Umbilical cord (tissue), 2 donors: ENCODE results near the gene KIF5A. TPM values are rescaled to one million over a fixed set of nuclear protein-coding genes. Genes with fewer than 3 reads are reported as not detected.
"Not testable (repeated sequence)": the region's sequence is repeated elsewhere in the genome, so short reads cannot be mapped to it uniquely, and the experiment has no call there.

Experiments
- DNase-seq: peaks from one replicate; pipeline ENCODE4 v3.0.0-alpha.2; 2015; ENCODE audit warnings: low spot score
- total RNA-seq: library from RNA; depleted of rRNA; stranded (reverse); fragments of >200 nt; gene quantifications from one replicate; pipeline ENCODE4 v1.2.3, GENCODE V29; 2014; ENCODE audit warnings: low replicate concordance; ENCODE audit not compliant: insufficient read depth

Gene KIF5A
- total RNA-seq, 1 donor from 2014 or later = 2.2 TPM

DNA sequence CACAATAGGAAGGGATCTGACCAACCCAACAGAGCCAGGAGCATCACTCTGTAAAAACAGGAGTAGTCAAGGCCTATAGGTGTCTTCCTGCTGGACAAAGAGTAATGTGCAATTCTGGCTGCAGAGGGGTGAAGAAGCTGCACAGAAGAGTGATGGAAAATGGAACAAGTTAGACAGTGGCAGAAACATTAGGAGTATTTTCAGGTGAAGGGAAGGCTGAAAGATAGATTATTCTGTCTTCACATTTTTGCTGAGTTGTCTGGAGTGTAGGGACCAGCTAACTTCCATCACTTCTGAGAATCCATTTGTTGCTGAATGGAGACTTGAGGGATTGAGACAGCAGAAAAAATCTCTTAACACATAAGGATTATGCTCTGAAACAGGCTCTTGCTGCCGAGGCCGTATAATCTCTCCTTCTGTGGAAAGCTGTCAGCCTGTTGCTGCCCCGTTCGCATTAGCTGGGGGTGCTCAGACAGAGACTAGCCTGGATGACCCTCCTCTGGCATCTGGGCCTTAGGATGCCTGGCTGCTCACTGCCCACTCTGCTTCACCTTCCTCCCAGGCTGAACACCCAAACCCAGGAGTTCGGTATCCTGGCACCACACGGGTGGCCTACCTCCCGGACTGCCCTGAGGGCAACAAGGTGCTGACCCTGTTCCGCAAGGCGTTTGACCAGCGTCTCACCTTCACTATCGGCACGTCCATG lies 58.3 kb downstream of the KIF5A start:
- no peak for DNase-seq

DNA sequence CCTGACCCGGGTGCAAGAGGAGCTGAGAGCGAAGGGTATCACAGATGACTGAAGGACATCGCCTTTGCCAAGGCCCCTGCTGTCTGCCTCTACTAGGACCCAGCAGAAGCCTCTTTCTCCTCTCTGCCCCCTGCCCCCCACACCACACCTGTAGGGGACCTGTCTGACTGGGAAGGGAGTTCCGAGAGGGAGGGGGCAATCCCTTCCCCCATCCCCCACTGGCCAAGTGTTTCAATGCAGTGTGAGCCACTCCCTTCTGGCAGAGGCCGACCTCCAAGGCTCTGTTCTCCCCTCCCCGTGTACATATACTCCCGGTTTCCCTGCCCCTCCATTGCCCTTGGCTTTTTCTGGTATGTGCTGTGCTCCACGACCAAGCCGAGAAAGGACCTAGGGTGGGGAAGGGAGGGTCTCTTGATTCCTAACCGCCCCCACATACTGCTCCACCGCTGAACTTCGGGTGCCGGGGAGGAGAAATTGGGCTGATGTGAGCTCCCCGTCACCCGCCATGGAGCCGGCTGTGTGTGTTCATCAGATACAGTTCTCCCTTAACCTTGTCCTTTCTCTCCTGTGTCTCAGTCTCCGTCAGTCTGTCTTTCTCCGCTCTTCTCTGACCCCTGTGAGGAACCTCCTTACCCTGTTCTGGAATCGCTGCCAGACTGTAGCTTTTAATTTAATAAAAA lies 59.4 kb downstream of the KIF5A start:
- DNase-seq = peak; percentile 42

DNA sequence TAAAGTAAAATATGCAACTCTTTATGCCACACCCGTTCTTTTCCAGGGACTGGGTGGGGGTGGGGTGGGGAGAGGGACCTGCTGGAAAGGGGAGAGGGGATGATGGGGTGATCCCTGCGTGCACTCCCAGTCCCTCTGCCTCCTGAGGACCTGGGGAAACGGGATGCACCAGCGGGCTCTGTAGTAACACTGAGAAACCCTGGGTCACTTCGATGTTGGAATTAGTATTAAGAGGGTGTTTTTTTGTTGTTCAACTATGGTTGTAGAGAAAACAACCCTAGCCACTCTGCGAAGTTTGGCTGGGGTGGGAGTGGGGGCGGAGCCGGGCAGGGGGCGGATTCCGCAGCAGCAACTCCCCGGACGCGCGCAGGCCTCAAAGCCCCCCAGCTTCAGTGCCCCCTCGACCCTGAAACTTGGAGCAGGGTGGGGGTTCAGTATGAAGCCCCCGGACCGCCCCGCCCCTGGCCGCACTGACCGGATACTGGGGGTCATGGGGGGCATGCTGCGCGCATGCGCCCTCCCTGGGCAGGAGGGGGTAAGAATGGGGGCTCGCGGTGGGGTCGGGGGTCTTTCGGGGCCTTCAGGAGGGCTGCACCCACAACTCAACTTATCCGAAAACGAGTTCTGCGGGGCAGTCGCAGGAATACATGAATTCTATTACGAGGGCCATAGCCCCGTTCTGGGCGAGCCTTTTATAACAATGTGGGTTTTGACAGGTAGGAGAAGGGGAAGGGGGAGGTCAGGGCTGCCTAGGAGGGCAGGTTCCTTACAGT lies 60.1 kb downstream of the KIF5A start:
- peak; percentile 35 for DNase-seq

DNA sequence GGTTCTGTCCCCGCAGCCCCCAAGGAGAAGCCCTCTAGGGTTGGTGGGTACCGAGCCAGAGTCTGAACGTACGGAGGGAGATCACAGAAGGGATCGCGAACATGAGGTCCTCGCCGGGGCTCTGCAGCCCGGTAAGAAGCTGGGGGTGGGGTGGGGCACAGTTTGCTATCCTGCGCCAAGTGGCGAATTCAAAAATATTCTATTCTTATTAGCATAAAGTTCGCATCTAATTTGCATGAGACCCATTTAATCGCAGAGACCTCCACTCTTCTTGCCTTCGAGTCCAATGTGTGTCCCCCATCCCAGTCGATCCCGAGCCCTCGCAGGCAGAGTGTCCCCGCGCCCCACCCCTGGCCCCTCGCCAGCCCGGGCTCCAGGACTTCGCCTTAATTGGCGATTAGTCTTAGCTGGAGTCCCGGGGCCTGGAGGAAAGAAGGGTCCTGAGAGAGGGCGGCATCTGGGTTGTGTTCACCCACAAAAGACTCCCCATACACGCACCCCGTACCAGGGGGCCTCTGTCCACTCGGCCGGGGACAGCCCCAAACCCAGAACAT lies 60.8 kb downstream of the KIF5A start:
- peak; percentile 58 for DNase-seq

DNA sequence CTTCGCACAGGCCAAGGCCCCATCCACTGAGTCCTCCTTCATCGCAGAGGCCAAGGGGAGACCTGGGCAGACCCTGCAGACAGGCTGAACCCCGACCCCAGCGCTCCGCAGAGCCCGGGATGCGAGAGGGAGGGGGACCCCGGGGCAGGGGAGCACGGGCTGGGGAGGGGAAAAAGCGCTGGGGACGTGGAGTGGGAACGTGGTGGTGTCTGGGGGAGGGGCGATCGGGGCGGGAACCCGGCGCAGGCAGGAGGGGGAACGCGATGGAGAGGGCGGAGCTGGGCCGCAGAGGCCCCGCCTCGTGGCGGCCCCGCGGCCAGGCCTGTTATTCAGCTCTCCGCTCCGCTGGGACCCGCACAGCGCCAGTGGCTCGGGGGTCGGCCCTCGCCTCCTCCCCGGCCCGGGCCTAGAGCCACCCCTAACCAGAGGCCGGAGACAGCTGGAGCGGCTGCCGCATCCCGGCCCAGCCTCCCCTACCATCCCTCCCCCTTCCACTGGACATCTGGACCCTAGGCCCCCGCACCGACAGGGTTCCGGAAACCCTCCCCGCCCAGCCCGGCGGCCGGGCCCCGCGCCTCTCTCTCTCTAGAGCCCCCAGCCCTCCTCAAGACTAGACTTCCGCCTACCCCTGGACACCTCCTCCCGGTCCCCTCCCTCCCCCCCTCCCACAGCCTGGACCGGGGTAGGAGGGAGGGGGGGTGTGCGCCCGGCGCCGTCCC lies 61.4 kb downstream of the KIF5A start, which contains the start of gene ARHGEF25:
TSS of gene ARHGEF25 (plus strand) at position 328 of the 719 bp plus-strand sequence. CDS start 460 bp downstream, outside the sequence.
- peak; percentile 84 for DNase-seq

DNA sequence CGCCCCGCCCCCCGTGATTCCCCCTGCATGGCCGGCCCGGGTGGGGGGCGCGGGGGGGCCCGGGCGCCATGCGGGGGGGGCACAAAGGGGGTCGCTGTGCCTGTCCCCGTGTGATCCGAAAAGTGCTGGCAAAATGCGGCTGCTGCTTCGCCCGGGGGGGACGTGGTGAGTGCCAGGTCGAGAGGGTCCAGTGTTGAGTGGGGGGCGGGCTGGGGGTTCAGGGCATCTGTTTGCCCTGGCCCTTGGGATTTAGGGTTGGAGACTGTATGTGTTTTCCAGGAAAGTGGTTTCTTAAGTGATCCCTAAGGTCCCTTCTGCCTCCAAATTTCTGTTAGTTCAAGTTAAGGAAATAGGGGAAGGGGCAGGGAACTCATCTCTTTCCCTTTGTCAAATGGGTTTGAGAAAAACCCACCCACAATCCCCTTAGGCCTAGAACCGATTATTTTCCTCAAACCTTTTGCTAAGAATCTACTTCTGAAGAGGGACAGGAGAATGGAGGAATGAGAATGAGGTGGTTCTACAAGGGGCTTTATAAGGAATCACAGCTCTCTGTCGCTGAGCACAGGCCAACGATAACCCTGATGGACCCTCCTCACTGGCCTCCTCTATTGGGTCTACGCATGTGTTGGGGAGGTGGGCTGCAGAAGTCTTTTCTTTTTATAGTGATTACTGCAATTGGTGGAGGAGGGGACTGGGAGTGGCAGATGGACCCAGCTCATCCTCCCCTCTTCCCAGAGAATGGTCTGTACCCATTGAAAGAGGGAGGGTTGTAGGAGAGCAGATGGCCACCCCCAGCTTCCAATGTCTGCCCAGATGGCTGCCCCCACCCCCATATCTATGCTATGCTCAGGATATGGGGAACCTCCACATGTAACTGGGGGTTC lies 62.2 kb downstream of the KIF5A start:
- DNase-seq = no peak

DNA sequence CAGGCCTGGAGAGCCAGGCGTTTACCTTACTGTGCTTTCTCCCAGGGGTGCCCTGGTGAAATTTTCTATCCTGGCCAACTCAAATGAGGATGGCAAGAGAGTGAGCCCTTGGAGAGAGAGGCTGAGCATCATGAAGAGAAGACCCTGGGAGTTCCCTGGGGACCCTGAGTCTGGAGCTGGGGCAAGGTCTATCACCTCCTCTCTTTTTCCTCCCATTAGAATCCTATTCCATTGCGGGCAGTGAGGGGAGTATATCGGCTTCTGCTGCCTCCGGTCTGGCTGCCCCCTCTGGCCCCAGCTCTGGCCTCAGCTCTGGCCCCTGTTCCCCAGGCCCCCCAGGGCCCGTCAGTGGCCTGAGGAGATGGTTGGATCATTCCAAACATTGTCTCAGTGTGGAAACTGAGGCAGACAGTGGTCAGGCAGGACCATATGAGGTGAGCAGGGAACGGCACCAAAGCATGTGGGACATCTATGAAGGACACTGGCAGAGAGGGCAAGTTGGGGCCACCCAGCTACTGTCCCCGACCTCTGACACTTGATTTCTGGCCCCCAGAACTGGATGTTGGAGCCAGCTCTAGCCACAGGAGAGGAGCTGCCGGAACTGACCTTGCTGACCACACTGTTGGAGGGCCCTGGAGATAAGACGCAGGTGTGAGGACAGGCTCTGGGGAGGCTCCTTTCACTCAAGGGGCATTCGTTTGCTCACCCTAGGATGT lies 63.0 kb downstream of the KIF5A start:
- DNase-seq = no peak

DNA sequence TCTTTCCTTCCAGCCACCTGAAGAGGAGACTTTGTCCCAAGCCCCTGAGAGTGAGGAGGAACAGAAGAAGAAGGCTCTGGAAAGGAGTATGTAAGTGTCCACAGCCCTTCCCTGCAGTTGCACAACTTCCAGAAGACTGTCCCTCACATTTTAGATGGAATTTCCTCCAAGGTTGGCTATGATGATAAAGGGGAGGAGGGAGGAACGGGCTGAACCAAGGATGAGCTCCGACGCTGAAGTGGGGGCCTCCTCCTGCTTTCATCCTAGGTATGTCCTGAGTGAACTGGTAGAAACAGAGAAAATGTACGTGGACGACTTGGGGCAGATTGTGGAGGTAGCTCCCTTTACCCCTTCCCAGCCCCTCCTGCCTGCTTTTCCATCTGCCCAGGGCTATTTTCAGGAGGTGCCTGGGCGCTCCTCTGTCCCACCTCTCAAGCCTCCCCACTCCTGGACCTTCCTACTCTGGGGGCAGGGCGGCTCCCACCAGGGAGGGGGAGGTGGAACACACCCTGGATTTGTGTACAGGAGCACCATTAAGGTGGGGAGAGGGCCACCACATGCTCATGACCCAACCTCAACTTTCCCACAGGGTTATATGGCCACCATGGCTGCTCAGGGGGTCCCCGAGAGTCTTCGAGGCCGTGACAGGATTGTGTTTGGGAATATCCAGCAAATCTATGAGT lies 63.7 kb downstream of the KIF5A start:
- DNase-seq = no peak

DNA sequence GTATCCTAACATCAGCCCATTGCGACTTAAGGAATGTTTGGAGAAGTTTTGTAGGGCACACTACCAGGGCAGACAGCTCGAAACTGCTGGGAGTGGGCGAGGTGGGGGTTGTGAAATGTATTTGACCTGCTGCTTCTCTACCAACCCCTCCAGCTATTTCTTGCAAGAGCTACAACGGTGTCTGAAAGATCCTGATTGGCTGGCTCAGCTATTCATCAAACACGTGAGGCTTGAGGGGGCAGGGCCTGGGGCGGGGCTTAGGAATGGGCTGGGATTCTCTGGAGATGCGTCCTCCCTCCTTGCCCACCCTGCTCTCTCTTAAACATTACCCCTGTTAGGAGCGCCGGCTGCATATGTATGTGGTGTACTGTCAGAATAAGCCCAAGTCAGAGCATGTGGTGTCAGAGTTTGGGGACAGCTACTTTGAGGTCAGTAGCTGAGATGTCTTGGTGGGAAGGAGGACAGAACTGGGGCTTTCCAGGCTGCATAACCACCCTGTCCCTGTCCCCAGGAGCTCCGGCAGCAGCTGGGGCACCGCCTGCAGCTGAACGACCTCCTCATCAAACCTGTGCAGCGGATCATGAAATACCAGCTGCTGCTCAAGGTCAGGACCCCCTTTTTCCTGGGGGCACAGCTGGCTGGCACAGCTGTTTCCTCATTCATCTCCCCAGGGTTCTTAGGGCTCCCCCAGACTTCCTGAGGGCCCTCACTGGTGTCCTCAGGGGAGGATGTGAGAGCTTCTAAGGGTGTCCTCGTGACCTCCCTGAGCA lies 64.5 kb downstream of the KIF5A start:
- no peak for DNase-seq

DNA sequence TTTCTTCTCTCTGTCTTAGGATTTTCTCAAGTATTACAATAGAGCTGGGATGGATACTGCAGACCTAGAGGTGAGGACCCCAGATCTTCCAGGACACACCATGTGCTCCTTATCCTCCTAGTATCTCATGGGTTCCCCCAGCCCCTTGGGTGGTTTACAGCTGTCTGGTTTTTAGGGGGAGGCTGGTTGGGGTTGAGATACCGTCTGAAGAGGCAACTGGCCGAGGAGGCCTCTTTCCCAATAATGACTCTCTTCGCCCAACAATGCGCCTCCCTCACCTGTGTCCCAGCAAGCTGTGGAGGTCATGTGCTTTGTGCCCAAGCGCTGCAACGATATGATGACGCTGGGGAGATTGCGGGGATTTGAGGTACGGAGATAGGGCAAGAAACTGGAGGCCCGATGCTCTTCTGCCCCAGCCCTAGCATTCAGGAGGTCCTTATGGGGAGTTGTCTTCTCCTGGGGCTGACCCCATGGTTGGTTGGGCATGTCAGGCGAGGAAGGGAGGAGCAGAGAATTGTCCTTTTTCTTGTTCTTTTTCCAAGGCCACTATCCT lies 65.2 kb downstream of the KIF5A start:
- DNase-seq = no peak

DNA sequence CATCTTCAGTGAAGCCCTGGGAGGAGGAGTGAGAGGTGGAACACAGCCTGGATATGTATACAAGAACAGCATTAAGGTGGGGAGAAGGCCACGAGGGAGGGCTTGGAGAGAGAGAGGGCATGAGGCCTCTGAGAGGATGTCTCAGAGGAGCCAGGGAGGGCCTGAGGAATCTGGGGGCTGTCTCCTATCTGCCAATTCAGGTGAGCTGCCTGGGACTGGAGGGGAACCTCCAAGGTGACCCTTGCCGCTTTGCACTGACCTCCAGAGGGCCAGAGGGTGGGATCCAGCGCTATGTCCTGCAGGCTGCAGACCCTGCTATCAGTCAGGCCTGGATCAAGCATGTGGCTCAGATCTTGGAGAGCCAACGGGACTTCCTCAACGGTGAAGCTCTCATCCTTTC lies 65.8 kb downstream of the KIF5A start:
- DNase-seq = no peak

DNA sequence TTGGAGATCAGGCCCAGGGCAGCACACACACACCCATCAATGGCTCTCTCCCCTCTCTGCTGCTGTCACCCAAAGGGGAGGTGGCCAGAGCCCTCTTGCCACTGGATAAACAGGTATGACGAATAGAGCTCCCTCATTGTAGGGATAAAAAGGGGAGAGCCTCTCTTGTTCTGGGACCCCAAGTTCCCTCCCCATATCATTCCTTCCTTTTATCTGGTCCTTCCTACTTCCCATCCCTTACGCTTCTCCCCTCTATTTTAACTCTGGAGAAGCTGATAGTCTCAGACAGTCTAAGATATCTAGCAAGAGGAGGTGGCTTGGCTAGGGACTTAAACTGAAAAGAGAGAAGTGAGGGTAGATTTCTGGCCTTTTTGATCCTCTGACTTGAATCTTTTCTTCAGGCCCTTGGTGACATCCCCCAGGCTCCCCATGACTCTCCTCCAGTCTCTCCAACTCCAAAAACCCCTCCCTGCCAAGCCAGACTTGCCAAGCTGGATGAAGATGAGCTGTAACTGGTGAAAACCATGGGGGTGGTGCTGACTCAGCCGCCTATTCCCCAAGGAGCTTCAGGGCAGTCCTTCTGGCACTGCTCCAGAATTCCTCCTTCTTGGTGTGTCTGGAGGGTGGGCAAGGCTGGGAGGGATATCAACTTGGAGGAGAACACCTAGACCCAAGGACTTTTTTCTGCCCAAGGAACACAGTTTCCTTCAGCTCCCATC lies 66.7 kb downstream of the KIF5A start:
- no peak for DNase-seq

DNA sequence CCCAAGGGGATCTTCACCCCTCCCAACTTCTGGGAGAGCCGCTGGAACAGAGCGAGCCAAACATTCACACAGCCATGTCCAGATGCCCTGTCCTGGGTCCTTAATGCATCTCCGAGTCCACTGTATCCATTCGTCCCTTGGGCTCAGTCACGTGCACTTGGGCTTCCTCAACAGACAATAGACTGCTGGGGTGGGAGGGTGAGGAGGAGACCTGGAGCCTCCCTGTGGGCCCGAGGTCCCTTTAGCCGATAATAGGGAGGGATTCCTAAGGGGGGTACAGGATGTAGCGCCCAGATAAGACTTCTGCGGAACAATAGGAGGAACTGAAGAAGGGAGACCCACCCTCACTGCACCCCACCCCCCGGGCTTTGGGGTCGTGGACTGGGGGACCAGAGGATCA lies 68.1 kb downstream of the KIF5A start:
- DNase-seq = no peak

DNA sequence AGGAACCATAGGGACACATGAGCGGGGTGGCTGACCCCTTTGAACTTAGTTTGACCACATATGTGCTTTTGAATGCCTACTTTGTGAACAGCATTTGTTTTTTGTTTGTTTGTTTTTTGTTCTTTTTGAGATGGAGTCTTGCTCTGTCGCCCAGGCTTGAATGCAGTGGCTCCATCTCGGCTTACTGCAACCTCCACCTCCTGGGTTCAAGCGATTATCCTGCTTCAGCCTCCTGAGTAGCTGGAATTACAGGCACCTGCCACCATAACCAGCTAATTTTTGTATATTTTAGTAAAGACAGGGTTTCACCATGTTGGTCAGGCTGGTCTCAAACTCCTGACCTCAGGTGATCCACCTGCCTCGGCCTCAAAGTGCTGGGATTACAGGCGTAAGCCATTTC lies 68.6 kb downstream of the KIF5A start:
- not testable (repeated sequence) for DNase-seq

DNA sequence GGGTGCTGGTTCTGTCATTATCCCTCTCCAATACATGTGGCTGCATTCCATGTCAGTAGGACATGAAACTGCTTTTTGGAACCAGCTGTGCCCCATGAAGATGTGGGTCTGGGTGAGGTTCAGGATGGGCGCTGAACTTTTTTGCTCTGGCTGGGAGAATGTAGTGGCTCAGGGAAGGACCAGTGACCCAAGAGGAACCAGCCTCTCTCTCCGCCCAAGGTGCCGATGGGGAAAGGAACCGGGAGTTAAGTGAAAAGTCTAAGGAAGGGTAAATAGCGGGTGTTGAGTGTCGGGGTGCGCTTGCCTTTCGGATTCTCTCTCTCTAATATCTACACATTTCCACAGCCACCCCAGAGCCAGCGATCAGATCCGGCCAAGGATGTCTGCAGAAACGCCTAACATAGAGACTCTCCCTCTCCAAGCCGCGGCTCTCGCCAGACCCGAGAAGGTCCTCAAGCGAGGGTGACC lies 69.2 kb downstream of the KIF5A start:
- DNase-seq = no peak

DNA sequence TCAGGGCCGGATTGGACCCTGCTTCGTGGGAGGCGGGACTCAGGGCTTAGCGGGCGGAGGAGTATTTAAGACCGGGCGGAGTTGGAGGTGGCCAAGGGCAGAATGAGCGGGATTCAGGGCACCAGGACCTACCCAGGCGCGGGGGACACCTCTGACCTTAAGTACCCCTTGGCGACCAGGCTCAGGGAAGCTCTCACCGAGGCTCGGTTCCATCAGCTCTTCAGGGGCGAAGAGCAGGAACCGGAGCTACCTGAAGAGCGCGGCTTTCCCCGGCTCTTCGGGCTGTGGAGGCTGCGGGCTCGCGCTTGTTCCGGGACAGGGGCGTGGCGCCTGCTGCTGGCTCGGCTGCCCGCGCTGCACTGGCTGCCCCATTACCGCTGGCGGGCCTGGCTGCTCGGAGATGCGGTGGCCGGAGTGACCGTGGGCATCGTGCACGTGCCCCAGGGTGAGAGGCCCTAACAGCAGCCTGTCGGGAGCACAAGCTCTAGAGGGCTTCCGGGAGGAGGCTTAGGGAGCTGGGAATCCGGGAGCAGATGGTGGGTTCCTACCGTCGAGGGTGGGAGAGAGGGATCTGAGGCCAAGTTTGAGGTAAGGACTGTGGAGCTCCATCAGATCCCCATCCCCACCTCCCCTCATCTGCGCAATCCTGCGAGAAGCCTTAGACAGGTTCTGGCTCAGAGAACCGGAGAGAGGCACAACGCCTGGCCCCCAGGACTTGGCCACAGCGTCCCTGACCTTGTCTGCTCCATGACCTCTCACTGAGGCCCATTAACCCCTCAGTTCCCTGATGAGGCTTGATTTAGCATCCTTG lies 69.8 kb downstream of the KIF5A start:
- DNase-seq = no peak
